HTERT RPE-1 (cell line): ENCODE measurements around the gene SRRM5.
"Not testable (repeated sequence)": the region's sequence is repeated elsewhere in the genome, so short reads cannot be mapped to it uniquely, and the experiment has no call there.

ENCODE experiments used
- in situ Hi-C: fragments of 300-500 bp; cut with MboI; formaldehyde crosslinking; loops from 4 replicates; pipeline ENCODE4 v1.14.3; 2020; ENCODE audit warnings: low sequenced_read_pairs

SRRM5 gene

DNA sequence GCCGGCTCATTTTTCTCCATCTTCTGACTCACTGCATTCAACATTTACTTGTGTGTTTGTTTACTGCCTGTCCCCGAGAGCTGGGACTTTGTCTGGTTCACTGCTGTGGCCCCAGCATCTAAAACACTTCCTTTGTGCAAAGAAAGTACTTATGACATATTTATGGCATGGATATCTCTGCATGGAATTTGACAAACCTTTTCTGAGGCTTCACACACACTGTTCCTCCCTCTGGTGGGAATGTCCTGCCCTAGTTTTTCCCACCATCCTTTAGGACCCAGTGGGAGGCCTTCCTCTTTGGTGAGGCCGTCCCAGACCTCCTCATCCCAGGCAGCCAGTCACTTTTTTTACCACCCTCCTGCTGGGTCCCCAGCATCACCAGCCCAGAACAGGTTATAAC lies 1.4 kb upstream of the SRRM5 start:
- in situ Hi-C loops = no loop called here

DNA sequence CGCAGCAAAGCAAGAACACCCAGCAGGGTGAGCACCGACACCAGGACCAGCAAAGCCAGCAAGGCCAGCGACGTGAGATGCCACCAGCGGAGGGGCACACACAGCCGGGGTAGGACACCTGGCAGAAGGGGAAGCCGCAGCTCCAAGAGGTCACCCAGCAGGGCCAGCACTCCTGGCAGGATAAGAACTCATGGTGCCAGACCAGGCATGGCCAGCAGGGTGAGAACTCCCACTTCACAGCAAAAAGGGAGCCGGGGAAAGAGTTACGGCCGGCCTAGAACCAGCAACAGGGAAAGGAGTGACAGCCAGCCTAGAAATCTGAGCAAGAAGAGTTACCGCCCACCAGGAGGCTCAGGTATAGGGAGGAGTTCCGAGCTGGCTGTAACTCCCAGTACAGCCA lies 486 bp downstream of the SRRM5 start:
- in situ Hi-C loops = no loop called here

DNA sequence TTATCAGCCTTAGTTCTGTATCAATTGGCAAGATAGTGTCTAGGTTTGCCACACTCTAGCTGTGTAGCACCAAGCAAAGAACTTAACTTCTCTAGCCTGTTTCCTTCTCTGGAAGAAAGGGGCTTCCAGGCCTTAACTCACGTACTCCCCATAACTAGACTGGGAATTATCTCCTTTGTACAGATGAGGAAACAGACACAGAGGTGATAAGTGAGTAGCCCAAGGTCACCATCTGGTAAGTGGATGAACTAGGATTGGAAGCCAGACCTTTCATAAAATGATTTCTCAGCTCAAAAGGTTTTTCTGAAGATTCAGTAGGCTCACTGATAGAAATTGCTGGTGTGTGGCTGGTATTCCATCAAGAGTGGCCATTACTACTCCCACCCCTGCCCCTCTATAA lies 4.4 kb downstream of the SRRM5 start:
- in situ Hi-C loops = no loop called here

DNA sequence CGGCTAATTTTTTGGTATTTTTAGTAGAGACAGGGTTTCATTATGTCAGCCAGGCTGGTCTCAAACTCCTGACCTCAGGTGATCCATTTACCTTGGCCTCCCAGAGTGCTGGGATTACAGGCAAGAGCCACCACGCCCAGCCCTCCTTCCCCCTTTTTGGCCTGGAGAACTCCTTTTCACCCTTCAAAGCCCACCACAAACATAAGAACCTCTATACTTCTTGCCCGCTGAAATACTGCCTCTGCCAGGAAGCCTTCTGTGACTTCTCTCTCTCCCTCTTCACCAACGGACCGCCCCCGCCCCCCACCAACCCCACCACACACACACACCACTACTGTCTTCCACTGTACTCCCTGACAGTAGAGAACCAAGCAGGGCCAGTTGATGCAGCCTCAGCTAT lies 5.1 kb downstream of the SRRM5 start:
- in situ Hi-C loops = no loop called here

DNA sequence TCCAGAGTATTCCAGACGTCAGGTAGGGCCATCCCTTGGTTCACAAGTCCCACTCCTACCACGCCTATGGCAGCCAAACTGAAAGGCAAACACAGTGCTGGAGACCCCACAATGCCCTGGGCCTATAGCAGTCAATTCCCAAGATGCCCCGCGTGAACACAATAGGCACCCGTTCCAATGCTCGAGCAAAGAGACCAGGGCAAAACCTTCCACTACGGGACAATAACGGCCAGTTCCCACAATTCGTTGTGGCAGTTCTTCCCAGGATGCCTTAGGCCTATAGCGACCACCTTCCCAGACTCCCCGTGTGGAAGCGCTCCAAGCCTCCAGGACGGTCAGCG lies 7.0 kb downstream of the SRRM5 start:
- in situ Hi-C loops = no loop called here

DNA sequence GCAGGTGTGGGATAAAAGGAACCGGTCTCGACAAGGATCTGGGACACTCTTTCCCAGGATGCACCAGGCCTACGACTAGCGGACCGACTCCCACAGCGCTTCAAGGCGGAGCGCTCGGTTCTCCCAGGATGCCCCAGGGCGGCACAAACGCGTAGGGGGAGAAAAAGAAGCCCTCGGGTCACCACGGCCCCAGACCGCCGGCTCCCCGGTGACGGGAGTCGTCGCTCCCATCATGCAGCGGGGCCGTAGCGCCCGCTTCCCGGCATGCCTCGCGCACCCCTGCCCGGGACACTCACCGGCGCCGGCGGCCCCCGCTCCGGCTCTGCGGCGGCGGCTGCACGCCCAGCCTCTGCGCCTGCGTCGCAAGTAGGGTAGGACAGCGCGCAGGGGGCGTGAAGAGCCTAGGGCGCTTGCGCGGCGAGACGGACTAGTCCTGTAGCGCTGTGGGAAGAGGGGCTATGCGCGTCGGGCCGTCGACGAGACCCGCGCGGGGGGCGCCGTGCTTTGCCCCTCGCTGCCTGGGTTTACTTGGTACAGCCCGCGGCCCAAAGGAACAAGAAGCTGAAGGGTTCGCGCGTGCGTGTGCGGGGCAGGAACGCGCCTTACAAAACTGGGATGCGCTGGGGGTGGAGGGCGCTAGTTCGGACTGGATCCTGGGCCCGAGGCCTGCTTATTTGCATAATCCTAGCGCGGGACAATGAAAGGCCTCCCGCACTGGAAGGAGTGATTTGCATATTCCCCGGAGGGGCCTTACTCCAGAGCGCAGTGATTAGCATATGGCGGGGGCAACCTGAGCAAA lies 7.6 kb downstream of the SRRM5 start, which contains the start of gene ZNF428:
Gene ZNF428 (minus strand): TSS at position 368 of the 799 bp plus-strand sequence. CDS start 5,325 bp downstream, outside the sequence.
- in situ Hi-C loops = no loop called here

DNA sequence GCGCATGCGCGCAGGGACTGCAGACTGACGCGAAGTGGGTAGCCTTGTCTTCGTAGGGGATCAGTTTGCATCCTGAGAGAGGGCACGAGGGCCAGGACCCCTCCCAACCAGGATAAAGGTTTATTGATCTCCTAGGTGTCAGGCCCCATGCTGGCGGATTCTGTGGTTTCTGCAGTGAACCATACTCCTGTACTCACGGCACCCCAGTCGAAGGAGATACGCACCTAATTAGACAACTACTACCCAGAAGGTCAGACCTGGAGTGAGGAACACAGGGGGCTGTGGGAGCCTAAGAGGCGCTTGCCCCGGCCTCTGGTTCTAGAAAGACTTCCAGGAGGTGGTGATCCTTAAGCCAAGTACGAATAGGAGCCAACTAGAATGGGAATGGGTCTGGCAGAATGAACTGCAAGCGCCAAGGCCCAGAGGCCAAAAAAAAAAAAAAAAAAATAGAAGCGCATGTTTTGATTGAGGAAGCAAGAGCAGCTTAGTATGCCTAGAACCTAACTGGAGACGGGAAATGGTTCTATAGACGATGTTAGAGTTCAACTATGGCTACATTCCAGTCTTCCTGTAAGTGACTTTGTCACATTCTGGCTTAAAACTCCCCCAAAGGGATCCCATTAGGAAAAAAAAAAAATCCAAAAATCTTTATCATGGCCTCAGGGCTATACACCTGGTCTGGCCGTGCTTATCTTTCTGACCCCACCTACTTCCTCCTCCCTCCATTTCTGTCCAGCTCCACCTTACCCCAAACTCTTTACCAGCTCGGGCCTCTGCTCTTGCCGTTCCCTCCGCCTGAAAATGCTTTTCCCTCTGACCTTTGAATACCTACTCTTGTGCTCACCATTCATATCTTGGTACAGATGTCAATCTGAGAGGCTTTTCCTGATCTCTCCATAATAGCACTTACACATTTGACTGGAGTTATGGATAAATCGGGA lies 8.4 kb downstream of the SRRM5 start:
- in situ Hi-C loops = no loop called here

DNA sequence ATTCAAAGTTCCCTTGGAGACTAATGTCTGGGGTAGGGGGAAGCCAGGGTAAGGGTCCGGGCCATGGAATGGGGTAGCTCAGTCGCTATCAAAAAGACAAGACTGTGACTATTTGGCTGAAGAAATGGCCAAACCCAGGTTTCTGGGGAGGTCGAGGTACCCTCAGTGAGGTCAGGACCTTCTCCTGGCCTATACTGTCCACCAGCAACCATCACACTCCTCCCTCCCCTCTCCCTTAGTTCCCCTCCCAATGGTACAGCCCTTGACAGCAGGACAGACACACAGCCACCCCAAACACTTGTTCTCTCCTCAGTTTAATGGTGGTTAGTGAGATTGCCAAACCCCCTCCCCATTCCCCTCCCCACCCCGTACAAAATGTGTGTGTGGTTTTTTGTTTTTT lies 10.2 kb downstream of the SRRM5 start:
- in situ Hi-C loops = no loop called here

DNA sequence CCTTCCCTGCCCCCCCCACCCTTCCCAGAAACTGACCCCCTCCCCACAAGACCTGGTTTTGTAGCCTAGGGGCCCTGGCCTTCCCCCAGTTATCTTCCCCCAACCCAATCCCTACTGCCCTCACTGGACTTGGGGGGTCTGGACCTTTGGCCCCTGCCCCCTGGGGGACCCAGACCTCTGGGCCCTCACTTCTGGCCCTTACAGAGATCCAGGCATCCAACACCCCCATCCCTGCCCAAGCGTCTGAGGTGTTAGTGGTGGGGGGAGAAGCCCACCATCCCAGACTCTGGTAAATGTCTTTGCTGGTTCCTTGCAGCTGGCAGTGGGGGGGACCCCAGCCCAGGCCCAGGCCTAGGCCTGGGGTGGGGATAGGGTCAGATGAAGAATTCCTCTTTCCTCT lies 11.1 kb downstream of the SRRM5 start:
- in situ Hi-C loops = no loop called here

DNA sequence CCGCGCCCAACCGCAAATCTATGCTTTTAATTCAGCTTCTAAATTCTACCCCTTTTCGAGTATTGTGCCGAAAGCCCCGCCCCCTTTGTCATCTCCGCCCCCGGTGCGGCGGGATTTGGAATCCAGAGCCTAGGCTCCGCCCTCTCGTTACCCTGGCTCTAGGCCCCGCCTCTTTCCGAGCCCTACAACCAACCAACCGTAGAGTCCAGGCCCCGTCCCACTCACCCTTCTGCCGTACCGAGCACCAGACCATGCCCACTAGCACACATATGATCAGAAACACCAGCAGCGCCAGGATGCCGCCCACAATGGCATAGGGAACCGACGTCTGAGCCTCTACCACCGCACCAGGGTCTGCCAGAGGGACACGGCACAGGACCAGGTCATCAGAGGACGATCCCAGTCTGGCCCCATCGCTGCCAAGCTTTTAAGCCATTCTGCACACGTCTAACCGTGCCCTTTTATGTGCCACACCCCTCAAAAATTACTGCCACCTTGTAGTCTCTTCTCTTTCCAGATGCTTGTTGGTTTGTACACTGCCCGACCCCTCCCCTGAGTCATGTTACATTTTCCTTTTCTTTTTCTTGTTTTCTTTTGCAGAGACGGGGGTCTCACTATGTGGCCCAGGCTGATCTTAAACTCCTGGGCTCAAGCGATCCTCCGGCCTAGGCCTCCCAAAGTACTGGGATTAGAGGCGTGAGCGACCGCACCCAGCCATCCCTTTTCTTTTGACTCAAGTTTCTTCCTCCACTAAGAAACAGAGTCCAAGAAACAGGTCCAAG lies 12.2 kb downstream of the SRRM5 start:
- in situ Hi-C loops = no loop called here

DNA sequence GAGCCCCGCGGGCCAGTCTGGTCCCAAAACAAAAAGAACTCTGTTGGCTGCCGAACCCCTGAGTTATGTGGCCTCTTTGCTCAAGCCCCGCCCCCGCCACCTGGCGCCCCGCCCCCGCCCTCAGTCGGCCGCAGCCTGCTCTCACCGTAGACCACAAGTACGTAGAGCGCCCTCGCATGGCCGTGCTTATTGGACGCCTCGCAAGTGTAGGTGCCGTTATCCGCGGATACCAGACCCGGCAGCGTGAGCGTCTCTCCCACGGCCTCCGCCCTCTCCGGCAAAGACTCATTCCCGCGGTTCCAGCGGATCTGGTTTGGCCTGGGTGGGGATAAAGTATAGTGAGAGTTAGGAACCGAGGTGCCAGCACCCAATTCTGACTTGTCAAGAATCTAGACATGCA lies 13.0 kb downstream of the SRRM5 start:
- in situ Hi-C loops = no loop called here

DNA sequence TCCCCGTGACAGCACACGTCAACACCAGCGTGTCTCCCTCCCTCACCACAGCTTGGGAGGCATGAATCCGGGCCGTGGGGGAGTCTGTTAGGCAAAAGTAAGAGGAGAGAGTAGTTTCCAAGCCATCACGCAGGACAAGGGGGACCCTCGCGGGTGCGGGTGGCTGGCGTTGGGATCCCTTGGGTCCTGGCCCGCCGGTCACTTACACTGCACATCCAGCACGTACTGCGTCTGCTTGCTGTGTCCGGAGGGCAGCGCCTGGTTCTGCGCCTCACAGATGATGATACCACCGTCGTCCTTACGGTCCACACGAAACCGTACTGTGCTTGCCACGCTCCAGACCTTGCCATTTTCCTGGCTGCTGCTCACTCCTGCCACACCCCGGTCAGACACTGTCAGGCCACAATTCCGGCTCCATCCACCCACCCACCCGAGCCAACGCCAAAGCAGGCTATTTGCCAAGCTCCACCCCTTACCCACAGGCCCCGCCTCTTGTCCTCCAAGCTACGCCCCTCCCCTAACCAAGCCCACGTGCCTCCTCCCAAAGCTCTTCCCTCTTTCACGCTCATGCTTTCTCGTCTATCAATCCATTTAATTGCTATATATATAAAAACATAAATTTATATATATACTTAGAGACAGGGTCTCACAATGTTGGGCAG lies 14.2 kb downstream of the SRRM5 start:
- in situ Hi-C loops = no loop called here

DNA sequence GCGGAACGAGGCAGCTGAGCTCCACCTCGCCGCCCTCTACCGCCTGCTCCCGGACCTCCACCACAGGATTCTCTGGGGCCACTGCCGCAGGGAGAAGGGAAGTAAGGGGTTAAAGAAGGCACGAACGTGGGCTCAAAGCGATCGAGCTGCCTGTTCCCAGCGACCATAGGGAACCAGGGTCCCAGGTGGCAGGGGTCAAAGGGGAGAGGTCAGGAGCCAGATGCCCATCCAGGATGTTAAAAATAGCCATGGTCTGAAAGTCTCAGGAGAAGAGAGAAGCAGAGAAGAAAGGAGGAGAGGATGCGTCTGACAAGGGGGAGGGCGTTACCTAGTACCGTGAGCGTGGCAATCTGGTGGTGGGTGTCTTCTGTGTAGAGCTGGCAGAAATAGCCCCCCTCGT lies 14.9 kb downstream of the SRRM5 start:
- in situ Hi-C loops = no loop called here

DNA sequence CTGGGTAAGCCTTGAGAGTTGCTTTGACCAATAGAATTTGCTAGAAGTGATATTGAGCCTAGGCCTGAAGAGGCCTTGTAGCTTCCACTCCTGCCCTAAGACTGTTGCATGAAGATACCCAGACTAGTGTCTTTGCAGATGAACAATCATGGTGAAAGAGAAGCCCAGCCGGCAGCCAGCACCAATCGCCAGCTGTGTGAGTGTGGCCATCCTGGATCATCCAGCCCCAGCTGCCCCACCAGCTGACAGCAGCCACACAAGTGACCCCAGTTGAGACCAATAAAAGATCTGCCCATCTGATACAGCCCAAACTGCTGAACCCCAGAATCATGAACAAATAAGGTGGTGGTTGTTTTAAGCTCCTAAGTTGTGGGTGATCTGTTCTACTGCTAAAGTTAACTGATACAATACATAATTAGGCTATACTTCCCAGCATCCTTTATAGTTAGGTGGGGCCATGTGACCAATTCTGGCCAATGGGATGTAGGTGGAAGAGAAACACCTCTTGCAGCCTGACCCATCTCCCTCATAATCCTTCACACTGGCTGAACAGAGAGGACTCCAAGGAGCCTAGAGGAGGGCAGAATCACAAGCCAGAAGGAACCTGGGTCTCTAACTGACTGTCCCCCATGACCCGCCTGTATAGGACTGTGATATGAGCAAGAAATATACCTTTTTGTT lies 16.9 kb downstream of the SRRM5 start:
- in situ Hi-C loops = no loop called here

DNA sequence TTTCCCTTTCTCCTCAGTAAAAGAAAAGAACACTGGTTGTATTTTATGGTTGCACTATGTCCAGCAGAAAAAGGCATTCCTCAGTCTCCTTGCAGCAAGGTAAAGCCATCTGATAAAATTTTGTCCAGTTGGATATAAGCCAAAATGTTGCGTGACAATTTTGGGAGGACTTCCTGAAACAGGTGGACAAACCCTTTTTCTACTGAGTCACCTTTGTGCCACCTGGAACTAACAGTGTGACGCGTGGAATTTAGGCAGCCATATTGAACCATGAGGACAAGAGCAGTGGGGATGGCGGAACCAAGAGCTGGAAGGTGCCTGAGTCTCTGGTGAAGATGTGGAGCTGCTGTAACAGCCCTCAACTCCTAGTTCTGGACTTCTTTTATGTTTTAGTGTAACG lies 19.6 kb downstream of the SRRM5 start:
- in situ Hi-C loops = no loop called here

DNA sequence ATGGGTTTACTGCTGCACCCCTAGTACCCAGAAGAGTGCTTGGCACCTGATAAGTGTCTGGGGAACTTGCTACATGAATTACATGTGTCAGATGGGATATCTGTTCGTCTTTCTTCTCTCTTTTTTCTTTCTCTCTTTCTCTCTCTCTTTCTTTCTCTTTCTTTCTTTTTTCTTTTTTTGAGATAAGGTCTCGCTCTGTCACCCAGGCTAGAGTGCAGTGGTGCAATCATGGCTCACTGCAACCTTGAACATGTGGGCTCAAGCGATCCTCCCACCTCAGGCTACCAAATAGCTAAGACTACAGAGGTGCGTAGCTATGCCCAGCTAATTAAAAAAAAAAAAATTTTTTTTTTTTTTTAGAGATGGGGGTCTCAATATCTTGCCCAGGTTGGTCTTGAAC lies 21.6 kb downstream of the SRRM5 start:
- in situ Hi-C loops = no loop called here

DNA sequence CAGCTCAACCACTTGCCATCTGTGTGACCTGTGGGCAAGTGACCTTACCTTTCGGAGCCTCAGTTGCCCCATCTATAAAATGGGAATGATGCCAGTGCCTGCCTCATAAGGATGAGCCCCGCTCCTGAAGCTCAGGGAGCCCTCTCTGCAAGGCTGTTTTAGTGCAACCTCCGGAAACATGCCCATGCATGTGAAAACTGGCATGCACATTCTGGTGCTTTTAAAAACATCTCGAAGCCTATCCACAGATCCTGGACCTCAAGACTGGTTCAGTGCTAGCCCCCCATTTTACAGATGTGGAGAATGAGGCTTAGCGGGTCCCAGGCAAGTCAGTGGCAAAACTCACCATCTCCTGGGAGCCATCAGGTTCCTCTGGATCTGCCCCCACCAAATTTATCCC lies 22.2 kb downstream of the SRRM5 start:
- in situ Hi-C loops = no loop called here

DNA sequence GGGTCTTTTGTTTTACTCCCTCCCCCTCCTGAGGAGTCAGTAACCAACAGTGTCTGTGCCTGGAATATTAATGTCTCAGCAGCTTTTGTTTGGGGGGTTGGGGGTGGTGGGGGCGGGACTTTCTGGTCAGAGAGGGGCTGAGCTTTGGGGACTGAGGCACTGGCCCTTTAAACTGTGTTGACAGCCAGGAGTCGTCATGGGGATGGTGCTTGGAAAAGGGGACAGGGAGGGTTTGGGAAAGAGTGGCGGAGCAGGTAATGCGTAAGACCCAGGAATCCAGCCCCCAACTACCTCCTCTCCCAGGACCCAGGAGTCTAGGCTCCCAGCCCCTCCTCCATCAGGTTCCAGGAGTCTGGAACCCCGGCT lies 22.6 kb downstream of the SRRM5 start:
- in situ Hi-C loops = no loop called here

DNA sequence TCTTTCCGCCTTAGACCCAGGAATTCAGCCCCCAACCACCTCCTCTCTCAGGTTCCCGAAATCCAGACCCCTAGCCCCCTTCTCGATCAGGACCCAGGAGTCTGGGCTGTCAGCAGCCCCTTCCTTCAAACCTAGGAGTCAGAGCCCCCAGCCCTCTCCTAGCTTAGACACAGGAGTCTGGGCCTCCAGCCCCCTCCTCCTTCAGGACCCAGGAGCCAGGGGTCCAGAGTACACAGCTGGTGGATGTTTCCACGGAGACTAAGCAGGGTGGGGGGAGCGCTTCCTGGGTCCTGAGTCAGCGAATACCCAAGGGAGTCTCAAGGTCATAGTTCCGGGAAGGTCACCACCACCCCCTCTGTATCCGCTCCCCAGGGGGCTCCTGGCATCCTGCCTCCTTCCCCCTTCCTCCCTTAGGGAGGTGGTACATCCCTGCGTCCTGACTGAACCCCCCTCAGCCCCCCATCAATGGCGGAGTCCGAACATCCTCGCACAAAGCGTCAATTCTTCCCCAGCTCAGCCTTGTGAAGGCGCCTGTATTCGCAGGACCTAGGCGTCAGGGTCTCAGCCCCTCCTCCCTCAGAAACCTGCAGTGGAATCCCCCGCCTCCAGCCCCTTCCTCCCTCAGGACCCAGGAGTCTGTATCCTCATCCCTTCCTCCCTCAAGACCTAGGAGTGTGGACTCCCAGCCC lies 23.1 kb downstream of the SRRM5 start:
- in situ Hi-C loops = no loop called here

DNA sequence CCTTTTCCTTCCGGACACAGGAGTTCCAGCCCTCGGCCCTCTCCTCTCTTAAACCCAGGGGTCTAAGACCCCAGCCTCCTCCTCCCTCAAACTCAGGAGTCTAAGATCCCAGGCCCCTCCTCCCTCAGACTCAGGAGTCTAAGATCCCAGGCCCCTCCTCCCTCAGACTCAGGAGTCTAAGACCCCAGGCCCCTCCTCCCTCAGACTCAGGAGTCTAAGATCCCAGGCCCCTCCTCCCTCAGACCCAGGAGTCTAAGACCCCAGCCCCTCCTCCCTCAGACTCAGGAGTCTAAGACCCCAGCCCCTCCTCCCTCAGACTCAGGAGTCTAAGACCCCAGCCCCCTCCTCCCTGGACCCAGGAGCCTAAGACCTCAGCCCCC lies 23.7 kb downstream of the SRRM5 start:
- in situ Hi-C loops = not testable (repeated sequence)
